Measurements from ENCODE around the gene SLAMF8.

GRCh38 chr1:159855709-159856108, 29.0 kb downstream of the SLAMF8 start:
- TF ChIP-seq EGR1 (IDR thresholded peaks at IDR 0.05; ENCODE audit: low read depth in 2 of 2) (no peak), RAD21 (IDR thresholded peaks at IDR 0.05) (no peak), RXRA (IDR thresholded peaks at IDR 0.05) (no peak), JUND (IDR thresholded peaks at IDR 0.05) (no peak)
- TF ChIP-seq, protein P1, sequence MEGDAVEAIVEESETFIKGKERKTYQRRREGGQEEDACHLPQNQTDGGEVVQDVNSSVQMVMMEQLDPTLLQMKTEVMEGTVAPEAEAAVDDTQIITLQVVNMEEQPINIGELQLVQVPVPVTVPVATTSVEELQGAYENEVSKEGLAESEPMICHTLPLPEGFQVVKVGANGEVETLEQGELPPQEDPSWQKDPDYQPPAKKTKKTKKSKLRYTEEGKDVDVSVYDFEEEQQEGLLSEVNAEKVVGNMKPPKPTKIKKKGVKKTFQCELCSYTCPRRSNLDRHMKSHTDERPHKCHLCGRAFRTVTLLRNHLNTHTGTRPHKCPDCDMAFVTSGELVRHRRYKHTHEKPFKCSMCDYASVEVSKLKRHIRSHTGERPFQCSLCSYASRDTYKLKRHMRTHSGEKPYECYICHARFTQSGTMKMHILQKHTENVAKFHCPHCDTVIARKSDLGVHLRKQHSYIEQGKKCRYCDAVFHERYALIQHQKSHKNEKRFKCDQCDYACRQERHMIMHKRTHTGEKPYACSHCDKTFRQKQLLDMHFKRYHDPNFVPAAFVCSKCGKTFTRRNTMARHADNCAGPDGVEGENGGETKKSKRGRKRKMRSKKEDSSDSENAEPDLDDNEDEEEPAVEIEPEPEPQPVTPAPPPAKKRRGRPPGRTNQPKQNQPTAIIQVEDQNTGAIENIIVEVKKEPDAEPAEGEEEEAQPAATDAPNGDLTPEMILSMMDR (IDR thresholded peaks at IDR 0.05; ENCODE audit: low read depth, low read length, missing input control) = no peak
- TF ChIP-seq, protein P2, sequence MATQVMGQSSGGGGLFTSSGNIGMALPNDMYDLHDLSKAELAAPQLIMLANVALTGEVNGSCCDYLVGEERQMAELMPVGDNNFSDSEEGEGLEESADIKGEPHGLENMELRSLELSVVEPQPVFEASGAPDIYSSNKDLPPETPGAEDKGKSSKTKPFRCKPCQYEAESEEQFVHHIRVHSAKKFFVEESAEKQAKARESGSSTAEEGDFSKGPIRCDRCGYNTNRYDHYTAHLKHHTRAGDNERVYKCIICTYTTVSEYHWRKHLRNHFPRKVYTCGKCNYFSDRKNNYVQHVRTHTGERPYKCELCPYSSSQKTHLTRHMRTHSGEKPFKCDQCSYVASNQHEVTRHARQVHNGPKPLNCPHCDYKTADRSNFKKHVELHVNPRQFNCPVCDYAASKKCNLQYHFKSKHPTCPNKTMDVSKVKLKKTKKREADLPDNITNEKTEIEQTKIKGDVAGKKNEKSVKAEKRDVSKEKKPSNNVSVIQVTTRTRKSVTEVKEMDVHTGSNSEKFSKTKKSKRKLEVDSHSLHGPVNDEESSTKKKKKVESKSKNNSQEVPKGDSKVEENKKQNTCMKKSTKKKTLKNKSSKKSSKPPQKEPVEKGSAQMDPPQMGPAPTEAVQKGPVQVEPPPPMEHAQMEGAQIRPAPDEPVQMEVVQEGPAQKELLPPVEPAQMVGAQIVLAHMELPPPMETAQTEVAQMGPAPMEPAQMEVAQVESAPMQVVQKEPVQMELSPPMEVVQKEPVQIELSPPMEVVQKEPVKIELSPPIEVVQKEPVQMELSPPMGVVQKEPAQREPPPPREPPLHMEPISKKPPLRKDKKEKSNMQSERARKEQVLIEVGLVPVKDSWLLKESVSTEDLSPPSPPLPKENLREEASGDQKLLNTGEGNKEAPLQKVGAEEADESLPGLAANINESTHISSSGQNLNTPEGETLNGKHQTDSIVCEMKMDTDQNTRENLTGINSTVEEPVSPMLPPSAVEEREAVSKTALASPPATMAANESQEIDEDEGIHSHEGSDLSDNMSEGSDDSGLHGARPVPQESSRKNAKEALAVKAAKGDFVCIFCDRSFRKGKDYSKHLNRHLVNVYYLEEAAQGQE (IDR thresholded peaks at IDR 0.05) = no peak
- TF ChIP-seq, protein P3, sequence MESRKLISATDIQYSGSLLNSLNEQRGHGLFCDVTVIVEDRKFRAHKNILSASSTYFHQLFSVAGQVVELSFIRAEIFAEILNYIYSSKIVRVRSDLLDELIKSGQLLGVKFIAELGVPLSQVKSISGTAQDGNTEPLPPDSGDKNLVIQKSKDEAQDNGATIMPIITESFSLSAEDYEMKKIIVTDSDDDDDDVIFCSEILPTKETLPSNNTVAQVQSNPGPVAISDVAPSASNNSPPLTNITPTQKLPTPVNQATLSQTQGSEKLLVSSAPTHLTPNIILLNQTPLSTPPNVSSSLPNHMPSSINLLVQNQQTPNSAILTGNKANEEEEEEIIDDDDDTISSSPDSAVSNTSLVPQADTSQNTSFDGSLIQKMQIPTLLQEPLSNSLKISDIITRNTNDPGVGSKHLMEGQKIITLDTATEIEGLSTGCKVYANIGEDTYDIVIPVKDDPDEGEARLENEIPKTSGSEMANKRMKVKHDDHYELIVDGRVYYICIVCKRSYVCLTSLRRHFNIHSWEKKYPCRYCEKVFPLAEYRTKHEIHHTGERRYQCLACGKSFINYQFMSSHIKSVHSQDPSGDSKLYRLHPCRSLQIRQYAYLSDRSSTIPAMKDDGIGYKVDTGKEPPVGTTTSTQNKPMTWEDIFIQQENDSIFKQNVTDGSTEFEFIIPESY (IDR thresholded peaks at IDR 0.05) = no peak
- TF ChIP-seq, protein P4, sequence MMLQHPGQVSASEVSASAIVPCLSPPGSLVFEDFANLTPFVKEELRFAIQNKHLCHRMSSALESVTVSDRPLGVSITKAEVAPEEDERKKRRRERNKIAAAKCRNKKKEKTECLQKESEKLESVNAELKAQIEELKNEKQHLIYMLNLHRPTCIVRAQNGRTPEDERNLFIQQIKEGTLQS (IDR thresholded peaks at IDR 0.05) = no peak
